Measurements from ENCODE around the gene RRAD.

DNA sequence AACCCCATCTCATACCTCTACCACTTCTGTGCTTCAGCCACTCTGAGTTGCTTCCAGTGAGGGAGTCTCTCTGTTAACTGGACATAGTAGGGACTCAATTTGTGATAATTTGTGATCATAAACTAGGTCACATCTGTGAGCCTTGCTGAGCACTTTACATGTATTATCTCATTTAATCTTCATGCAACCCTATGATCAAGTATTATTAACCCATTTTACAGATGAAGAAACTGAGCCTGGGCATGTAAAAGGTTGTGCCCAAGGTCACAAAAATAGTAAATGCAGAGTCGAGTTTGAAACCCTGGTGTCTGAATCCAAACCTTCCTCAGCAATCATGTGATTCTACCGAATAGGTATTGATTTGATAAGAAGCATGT, 26.4 kb downstream of the RRAD start:
- TF ChIP-seq ZNF138 (tag by site-specific recombination; IDR thresholded peaks at IDR 0.05; ENCODE audit: borderline replicate concordance), result no peak
- TF ChIP-seq, protein P1, sequence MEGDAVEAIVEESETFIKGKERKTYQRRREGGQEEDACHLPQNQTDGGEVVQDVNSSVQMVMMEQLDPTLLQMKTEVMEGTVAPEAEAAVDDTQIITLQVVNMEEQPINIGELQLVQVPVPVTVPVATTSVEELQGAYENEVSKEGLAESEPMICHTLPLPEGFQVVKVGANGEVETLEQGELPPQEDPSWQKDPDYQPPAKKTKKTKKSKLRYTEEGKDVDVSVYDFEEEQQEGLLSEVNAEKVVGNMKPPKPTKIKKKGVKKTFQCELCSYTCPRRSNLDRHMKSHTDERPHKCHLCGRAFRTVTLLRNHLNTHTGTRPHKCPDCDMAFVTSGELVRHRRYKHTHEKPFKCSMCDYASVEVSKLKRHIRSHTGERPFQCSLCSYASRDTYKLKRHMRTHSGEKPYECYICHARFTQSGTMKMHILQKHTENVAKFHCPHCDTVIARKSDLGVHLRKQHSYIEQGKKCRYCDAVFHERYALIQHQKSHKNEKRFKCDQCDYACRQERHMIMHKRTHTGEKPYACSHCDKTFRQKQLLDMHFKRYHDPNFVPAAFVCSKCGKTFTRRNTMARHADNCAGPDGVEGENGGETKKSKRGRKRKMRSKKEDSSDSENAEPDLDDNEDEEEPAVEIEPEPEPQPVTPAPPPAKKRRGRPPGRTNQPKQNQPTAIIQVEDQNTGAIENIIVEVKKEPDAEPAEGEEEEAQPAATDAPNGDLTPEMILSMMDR (tag by site-specific recombination; IDR thresholded peaks at IDR 0.05), result no peak
- TF ChIP-seq TCF7L2 (IDR thresholded peaks at IDR 0.05; ENCODE audit: borderline replicate concordance, low read depth, low read length), result no peak
- TF ChIP-seq ZNF521 (tag by site-specific recombination; IDR thresholded peaks at IDR 0.05), result no peak
- TF ChIP-seq ZNF837 (tag by site-specific recombination; IDR thresholded peaks at IDR 0.05), result no peak
- TF ChIP-seq, protein P2, sequence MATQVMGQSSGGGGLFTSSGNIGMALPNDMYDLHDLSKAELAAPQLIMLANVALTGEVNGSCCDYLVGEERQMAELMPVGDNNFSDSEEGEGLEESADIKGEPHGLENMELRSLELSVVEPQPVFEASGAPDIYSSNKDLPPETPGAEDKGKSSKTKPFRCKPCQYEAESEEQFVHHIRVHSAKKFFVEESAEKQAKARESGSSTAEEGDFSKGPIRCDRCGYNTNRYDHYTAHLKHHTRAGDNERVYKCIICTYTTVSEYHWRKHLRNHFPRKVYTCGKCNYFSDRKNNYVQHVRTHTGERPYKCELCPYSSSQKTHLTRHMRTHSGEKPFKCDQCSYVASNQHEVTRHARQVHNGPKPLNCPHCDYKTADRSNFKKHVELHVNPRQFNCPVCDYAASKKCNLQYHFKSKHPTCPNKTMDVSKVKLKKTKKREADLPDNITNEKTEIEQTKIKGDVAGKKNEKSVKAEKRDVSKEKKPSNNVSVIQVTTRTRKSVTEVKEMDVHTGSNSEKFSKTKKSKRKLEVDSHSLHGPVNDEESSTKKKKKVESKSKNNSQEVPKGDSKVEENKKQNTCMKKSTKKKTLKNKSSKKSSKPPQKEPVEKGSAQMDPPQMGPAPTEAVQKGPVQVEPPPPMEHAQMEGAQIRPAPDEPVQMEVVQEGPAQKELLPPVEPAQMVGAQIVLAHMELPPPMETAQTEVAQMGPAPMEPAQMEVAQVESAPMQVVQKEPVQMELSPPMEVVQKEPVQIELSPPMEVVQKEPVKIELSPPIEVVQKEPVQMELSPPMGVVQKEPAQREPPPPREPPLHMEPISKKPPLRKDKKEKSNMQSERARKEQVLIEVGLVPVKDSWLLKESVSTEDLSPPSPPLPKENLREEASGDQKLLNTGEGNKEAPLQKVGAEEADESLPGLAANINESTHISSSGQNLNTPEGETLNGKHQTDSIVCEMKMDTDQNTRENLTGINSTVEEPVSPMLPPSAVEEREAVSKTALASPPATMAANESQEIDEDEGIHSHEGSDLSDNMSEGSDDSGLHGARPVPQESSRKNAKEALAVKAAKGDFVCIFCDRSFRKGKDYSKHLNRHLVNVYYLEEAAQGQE (tag by site-specific recombination; IDR thresholded peaks at IDR 0.05), result no peak
- TF ChIP-seq, protein P3, sequence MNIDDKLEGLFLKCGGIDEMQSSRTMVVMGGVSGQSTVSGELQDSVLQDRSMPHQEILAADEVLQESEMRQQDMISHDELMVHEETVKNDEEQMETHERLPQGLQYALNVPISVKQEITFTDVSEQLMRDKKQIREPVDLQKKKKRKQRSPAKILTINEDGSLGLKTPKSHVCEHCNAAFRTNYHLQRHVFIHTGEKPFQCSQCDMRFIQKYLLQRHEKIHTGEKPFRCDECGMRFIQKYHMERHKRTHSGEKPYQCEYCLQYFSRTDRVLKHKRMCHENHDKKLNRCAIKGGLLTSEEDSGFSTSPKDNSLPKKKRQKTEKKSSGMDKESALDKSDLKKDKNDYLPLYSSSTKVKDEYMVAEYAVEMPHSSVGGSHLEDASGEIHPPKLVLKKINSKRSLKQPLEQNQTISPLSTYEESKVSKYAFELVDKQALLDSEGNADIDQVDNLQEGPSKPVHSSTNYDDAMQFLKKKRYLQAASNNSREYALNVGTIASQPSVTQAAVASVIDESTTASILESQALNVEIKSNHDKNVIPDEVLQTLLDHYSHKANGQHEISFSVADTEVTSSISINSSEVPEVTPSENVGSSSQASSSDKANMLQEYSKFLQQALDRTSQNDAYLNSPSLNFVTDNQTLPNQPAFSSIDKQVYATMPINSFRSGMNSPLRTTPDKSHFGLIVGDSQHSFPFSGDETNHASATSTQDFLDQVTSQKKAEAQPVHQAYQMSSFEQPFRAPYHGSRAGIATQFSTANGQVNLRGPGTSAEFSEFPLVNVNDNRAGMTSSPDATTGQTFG (tag by site-specific recombination; IDR thresholded peaks at IDR 0.05; ENCODE audit: borderline replicate concordance), result no peak
- no peak for TF ChIP-seq ZNF626 (tag by site-specific recombination; IDR thresholded peaks at IDR 0.05)
- no peak for TF ChIP-seq ZNF510 (tag by site-specific recombination; IDR thresholded peaks at IDR 0.05; ENCODE audit: insufficient replicate concordance)

Data from HEK293 (cell line).